SU-DHL-6 (cell line): Measurements from ENCODE around the gene SLC35B1.

ENCODE experiments used
- CTCF ChIP-seq: fragments of 200-600 bp; sonication (generic); IDR thresholded peaks from one replicate; pipeline ENCODE4 v1.5.1; 2017; ENCODE audit warnings: antibody characterized with exemption, mild to moderate bottlenecking, low read length, moderate library complexity; ENCODE audit not compliant: insufficient read depth, poor library complexity, severe bottlenecking
- EZH2phosphoT487 ChIP-seq: fragments of 200-600 bp; sonication (generic), shearing (Covaris generic); conservative IDR thresholded peaks from 2 replicates; pipeline ENCODE4 v1.6.1; 2018; ENCODE audit warnings: mild to moderate bottlenecking, antibody characterized with exemption, low read length, moderate library complexity, mixed read lengths

- TF ChIP-seq CTCF = no peak
- no peak for TF ChIP-seq EZH2phosphoT487
Measured at GRCh38 chr17:49755663-49756283, 48.0 kb upstream of the SLC35B1 start.
